ENCODE results near the gene ZRSR2. TPM values are rescaled to one million over a fixed set of nuclear protein-coding genes. Genes with fewer than 3 reads are reported as not detected.

The ZRSR2 gene
- total and polyA plus RNA-seq, 9 of the 15 experiments (the other 6 are each of a cell fraction or from before 2014, with no cell fraction given), result 3.5 to 19.5 (median 8.6) TPM

DNA sequence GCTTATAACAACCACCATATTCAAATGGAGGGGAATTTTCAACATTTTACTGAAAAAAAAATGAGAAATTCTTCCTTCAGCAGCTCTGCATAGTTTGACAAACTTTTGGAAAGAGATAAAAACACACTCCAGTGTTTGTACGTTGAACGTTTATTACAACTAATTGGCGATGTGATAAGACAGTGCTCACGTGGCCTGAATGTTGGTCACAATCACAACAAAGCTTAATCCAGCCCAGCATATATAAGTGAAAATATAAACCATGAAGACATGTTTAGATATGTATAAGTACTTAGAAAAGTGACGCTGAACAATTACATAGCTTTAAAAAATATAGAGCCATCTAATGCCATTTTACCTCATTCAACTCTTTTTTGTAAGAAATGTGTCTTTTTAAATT is 35.7 kb downstream of the ZRSR2 start (continued):
- TF ChIP-seq, protein P1, sequence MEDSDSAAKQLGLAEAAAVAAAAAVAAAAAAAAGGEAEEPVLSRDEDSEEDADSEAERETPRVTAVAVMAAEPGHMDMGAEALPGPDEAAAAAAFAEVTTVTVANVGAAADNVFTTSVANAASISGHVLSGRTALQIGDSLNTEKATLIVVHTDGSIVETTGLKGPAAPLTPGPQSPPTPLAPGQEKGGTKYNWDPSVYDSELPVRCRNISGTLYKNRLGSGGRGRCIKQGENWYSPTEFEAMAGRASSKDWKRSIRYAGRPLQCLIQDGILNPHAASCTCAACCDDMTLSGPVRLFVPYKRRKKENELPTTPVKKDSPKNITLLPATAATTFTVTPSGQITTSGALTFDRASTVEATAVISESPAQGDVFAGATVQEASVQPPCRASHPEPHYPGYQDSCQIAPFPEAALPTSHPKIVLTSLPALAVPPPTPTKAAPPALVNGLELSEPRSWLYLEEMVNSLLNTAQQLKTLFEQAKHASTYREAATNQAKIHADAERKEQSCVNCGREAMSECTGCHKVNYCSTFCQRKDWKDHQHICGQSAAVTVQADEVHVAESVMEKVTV (CRISPR knock-in tag; IDR thresholded peaks at IDR 0.05), result no peak
- TF ChIP-seq KLF13 (tag; IDR thresholded peaks at IDR 0.05; ENCODE audit: borderline replicate concordance, low read depth), result no peak
- TF ChIP-seq DDX20 (tag; IDR thresholded peaks at IDR 0.05; ENCODE audit: low read depth), result no peak
- no peak for TF ChIP-seq CEBPG (CRISPR knock-in tag; IDR thresholded peaks at IDR 0.05)
- no peak for TF ChIP-seq CEBPG (tag; conservative IDR thresholded peaks at IDR 0.05 in 1 of 2, IDR thresholded peaks at IDR 0.05 in 1 of 2)
- TF ChIP-seq CBX5 (IDR thresholded peaks at IDR 0.05; ENCODE audit: borderline replicate concordance, low read depth), result no peak
- TF ChIP-seq, protein P2, sequence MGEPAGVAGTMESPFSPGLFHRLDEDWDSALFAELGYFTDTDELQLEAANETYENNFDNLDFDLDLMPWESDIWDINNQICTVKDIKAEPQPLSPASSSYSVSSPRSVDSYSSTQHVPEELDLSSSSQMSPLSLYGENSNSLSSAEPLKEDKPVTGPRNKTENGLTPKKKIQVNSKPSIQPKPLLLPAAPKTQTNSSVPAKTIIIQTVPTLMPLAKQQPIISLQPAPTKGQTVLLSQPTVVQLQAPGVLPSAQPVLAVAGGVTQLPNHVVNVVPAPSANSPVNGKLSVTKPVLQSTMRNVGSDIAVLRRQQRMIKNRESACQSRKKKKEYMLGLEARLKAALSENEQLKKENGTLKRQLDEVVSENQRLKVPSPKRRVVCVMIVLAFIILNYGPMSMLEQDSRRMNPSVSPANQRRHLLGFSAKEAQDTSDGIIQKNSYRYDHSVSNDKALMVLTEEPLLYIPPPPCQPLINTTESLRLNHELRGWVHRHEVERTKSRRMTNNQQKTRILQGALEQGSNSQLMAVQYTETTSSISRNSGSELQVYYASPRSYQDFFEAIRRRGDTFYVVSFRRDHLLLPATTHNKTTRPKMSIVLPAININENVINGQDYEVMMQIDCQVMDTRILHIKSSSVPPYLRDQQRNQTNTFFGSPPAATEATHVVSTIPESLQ (CRISPR knock-in tag; IDR thresholded peaks at IDR 0.05), result no peak
- no peak for TF ChIP-seq TFAM (CRISPR knock-in tag; conservative IDR thresholded peaks at IDR 0.05)
- TF ChIP-seq ZNF263 (CRISPR knock-in tag; IDR thresholded peaks at IDR 0.05; ENCODE audit: borderline replicate concordance), result no peak
- TF ChIP-seq, protein P3, sequence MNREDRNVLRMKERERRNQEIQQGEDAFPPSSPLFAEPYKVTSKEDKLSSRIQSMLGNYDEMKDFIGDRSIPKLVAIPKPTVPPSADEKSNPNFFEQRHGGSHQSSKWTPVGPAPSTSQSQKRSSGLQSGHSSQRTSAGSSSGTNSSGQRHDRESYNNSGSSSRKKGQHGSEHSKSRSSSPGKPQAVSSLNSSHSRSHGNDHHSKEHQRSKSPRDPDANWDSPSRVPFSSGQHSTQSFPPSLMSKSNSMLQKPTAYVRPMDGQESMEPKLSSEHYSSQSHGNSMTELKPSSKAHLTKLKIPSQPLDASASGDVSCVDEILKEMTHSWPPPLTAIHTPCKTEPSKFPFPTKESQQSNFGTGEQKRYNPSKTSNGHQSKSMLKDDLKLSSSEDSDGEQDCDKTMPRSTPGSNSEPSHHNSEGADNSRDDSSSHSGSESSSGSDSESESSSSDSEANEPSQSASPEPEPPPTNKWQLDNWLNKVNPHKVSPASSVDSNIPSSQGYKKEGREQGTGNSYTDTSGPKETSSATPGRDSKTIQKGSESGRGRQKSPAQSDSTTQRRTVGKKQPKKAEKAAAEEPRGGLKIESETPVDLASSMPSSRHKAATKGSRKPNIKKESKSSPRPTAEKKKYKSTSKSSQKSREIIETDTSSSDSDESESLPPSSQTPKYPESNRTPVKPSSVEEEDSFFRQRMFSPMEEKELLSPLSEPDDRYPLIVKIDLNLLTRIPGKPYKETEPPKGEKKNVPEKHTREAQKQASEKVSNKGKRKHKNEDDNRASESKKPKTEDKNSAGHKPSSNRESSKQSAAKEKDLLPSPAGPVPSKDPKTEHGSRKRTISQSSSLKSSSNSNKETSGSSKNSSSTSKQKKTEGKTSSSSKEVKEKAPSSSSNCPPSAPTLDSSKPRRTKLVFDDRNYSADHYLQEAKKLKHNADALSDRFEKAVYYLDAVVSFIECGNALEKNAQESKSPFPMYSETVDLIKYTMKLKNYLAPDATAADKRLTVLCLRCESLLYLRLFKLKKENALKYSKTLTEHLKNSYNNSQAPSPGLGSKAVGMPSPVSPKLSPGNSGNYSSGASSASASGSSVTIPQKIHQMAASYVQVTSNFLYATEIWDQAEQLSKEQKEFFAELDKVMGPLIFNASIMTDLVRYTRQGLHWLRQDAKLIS (CRISPR knock-in tag; IDR thresholded peaks at IDR 0.05), result no peak
